ENCODE data around the gene SLC5A11. TPM values are rescaled to one million over a fixed set of nuclear protein-coding genes. Genes with fewer than 3 reads are reported as not detected.
"Not testable (repeated sequence)": the region's sequence is repeated elsewhere in the genome, so short reads cannot be mapped to it uniquely, and the experiment has no call there.

SLC5A11 gene, protein sequence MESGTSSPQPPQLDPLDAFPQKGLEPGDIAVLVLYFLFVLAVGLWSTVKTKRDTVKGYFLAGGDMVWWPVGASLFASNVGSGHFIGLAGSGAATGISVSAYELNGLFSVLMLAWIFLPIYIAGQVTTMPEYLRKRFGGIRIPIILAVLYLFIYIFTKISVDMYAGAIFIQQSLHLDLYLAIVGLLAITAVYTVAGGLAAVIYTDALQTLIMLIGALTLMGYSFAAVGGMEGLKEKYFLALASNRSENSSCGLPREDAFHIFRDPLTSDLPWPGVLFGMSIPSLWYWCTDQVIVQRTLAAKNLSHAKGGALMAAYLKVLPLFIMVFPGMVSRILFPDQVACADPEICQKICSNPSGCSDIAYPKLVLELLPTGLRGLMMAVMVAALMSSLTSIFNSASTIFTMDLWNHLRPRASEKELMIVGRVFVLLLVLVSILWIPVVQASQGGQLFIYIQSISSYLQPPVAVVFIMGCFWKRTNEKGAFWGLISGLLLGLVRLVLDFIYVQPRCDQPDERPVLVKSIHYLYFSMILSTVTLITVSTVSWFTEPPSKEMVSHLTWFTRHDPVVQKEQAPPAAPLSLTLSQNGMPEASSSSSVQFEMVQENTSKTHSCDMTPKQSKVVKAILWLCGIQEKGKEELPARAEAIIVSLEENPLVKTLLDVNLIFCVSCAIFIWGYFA
- under 1 TPM in 1 of 2 experiments, not detected in 1; 0.10 TPM for total RNA-seq

DNA sequence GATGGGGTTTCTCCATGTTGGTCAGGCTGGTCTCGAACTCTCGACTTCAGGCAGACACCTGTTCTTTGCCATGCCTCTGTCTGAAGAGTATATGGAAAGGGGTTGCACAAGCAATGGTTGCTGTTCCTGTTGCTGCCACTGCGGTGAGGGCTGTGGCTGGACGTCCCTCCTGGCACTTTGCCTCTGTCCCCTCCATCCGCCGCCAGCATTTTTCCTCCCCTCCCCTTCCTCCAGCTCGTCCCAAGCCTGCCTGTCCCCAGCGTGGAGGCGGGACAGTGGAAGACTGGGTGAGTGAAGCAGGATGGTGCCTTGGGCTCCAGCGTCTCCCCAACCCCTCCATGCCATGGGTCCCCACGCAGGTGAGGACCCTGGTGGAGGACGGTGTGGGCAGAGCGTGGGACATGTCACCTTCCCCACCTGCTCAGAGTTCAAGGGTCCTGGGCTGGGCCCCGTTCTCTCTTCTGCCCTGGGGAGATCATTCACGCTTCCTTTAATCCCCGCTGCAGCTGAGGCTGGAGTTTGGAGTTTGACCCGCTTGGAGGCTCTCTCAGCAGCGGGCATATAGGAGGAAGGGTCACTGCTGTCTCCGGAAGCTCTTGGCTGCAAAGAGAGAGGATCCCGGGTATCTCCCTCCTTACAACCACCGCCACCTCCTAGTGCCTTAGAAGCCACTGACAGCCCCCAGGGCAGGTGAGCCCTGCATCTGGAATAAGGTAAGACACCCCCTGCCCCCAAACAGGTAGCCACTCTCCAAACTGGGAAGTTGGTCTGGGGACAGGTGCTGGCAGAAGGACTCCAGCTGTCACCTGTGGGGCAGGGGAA lies at the start of gene SLC5A11:
SLC5A11 (plus strand) TSS at position 238 of the 822 bp plus-strand sequence. CDS start 12,681 bp downstream, outside the sequence.
- H3K4me3 Mint-ChIP-seq = no peak within 1 kb of the TSS
- H3K36me3 Mint-ChIP-seq = no peaks in the 10 kb centered on the region
- no peaks in the 10 kb centered on the region for H3K9me3 Mint-ChIP-seq
- H3K27ac Mint-ChIP-seq = no peak within 1 kb of the TSS
- H3K27me3 Mint-ChIP-seq = peaks cover 4% of the 10 kb centered on the region
- no peaks in the 10 kb centered on the region for H3K4me1 Mint-ChIP-seq
- no peak for DNase-seq

DNA sequence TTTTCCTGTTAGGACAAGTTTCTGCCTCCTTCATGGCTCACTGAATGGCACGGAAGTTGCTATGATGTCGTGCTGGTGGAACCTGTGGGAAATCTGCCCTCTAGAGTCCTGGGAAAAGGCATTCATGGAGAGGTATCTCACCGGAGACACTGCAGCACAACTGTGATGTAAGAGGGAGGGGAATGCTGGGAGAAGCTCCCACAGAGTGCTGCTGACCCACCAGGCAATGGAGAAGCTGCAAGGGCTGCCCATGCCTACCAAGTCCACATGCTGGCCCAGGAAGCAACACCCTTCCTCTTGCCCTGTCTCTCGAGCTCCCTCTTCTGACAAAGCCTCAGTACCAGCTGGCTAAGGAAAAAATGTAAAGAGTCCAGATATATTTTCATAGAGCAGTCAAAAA lies 45.2 kb upstream of the SLC5A11 start:
- peaks cover 37% of the 10 kb centered on the region for H3K36me3 Mint-ChIP-seq
- no peak overlapping the region for H3K4me3 Mint-ChIP-seq

DNA sequence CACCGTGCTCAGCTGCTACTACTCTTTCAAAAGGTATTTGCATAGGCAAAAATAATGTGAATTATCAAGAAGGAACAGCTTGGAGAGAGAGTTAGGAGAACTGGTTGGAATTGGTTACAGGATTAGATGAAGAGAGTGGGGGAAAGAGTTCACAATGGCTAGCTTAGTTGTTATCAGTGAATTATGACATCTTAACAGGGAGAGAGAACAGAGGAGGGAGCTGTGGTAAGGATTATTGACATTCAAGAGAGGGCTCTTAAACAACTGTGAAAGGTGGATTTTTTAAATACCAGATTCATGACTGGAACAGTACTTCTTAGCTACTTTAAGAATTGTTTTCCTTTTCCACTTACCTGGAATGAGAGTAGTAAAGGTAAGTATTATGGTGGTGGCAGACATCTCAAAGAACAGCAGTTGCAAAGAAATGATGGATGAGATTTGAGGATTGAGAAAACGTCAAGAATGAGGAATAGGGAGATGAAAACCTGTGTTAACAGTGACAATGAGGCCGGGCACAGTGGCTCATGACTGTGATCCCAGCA lies 43.9 kb upstream of the SLC5A11 start:
- Mint-ChIP-seq H3K27me3 (no peaks in the 10 kb centered on the region), H3K36me3 (peaks cover 31% of the 10 kb centered on the region), H3K9me3 (no peaks in the 10 kb centered on the region), H3K4me1 (no peaks in the 10 kb centered on the region), H3K4me3 (no peak overlapping the region), H3K27ac (no peak overlapping the region)
- no peak for DNase-seq

More for the DNA sequence above, 45.2 kb upstream of the SLC5A11 start:
- H3K4me1 Mint-ChIP-seq = no peaks in the 10 kb centered on the region
- no peak for DNase-seq
- no peaks in the 10 kb centered on the region for H3K27me3 Mint-ChIP-seq
- H3K9me3 Mint-ChIP-seq = no peaks in the 10 kb centered on the region
- no peak overlapping the region for H3K27ac Mint-ChIP-seq

DNA sequence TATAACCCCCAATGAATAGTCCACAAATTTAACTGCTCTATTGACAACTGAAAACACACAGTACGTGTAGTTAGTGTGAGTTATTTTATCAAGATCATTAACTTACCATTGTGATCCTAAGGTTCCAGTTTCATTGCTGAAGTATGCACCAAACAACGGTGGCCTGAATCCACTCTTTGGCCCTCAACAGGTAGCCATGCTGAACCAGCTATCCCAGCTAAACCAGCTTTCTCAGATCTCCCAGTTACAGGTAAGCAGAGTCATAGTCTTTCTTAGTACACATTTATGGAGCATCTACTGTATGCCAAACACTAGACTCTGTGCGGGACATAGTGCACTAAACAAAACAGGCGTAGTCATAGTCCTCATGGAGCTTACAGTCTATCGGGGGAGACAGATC lies 40.3 kb upstream of the SLC5A11 start:
- Mint-ChIP-seq H3K27me3 (no peaks in the 10 kb centered on the region), H3K4me1 (no peaks in the 10 kb centered on the region), H3K4me3 (no peak overlapping the region), H3K27ac (no peak overlapping the region), H3K36me3 (peaks cover 22% of the 10 kb centered on the region), H3K9me3 (no peaks in the 10 kb centered on the region)
- DNase-seq = no peak

DNA sequence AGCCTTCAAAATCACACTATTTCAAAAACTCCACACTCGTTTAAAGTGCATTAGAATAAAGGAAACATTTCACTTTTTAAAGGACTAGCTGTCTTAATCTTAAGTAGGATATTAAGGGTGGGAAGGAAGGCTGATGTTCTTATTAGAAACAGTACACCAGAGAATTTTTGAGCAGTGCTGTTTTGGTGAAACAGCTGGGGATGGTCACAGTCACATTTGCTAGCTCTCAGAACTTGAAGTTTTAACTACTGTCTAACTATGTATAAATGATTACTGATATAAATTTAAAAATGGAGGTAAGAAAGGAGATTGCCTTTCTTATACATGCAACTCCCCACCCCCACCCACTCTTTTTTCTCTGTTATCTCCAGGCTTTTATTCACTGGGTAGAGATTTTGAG lies 38.5 kb upstream of the SLC5A11 start:
- DNase-seq = no peak
- H3K27ac Mint-ChIP-seq = no peak overlapping the region
- peaks cover 13% of the 10 kb centered on the region for H3K36me3 Mint-ChIP-seq
- H3K27me3 Mint-ChIP-seq = no peaks in the 10 kb centered on the region
- H3K4me3 Mint-ChIP-seq = no peak overlapping the region
- no peaks in the 10 kb centered on the region for H3K4me1 Mint-ChIP-seq
- H3K9me3 Mint-ChIP-seq = no peaks in the 10 kb centered on the region

DNA sequence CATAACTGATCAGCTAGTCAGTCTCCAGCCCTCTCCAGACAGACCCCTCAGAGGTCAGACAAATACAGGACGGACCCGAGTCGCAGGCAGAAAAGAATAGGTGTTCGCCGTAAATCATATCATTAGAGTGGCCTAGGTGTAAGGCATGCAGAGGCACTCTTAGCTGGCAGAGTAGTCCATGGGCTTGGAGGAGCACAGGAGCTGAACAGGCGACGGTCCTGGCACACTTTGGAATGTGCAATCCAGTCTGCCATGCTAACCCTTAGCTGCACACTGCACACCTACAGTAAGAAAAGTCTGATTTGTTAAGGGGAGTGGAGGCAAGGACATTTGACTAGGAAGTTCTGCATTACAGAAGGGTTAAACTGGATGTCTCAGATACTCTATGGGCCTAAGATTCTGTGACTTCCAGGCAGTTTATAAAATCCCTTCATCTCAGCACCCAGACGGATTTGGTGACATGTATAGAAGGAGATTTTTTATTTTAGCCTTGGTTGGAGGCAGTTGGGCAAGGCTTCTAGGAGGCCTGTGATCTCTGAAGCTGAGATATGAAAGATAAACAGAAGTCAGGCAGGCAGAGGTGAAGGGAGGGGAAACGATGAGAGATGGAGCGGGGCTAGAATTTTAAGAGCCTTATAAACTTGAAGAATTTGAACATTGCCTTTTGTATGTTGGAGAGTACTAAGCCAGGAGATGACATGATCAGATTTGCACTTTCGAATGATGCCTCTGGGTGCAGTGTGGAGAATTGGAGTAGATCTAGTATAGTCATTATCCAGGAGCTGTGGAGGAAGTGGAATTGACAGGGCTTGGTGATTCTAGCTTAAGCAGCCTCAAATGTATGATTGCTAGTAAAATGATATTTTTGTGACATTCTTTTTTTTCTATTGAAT lies 34.6 kb upstream of the SLC5A11 start:
- Mint-ChIP-seq H3K4me1 (no peaks in the 10 kb centered on the region), H3K27me3 (no peaks in the 10 kb centered on the region), H3K4me3 (no peak overlapping the region), H3K9me3 (no peaks in the 10 kb centered on the region), H3K27ac (no peak overlapping the region), H3K36me3 (peaks cover 11% of the 10 kb centered on the region)
- no peak for DNase-seq

DNA sequence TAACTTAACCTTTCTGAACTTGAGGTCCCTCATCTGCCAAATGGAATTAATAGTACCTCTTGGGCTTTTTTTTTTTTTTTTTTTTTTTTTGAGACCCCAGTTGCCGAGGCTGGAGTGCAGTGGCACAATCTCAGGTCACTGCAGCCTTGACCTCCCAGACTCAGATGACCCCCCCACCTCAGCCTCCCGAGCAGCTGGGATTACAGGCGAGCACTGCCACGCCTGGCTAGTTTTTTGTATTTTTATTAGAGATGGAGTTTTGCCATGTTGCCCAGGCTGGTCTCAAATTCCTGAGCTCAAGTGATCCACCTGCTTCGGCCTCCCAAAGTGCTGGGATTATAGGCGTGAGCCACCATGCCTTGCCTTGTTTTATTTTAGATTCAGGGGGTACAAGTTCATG lies 33.0 kb upstream of the SLC5A11 start:
- H3K27ac Mint-ChIP-seq, H3K4me3 Mint-ChIP-seq, H3K9me3 Mint-ChIP-seq, H3K4me1 Mint-ChIP-seq, H3K27me3 Mint-ChIP-seq, DNase-seq: not testable (repeated sequence)
- peaks cover 10% of the 10 kb centered on the region for H3K36me3 Mint-ChIP-seq

DNA sequence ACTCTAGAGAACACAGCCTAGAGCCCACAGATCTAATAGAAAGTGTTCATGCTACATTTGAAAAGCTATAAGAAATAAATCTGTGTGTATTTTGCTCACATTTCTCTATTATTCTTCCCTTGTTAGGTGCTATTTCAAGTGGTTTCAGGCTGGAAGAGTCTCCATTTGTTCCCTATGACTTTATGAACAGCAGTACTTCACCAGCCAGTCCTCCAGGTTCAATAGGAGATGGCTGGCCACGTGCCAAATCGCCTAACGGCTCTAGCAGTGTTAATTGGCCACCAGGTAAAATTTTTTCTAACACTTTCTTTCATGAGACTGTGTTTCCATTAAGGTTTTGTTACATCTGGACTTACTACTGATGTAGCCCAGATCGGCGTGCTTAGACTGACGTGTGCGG lies 30.7 kb upstream of the SLC5A11 start:
- Mint-ChIP-seq H3K9me3 (no peaks in the 10 kb centered on the region), H3K27ac (no peak overlapping the region), H3K27me3 (no peaks in the 10 kb centered on the region), H3K4me3 (no peak overlapping the region), H3K4me1 (no peaks in the 10 kb centered on the region), H3K36me3 (peaks cover 13% of the 10 kb centered on the region)
- no peak for DNase-seq

DNA sequence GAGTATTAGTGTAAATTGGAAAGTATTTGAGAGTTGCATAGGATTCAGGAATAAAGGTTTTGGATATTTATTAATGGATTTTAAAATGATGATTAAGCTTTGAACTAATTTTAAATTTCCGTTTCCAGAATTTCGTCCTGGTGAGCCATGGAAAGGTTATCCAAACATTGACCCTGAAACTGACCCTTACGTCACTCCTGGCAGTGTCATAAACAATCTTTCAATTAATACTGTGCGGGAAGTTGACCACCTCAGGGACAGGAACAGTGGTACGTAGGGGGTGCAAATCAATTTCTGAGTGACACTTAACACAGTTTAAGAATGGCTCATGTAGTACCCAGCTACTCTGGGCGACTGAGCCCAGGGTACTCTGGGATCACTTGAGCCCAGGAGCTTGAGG lies 29.1 kb upstream of the SLC5A11 start:
- Mint-ChIP-seq H3K4me3 (no peak overlapping the region), H3K4me1 (no peaks in the 10 kb centered on the region), H3K27ac (no peak overlapping the region), H3K36me3 (peaks cover 14% of the 10 kb centered on the region), H3K27me3 (no peaks in the 10 kb centered on the region), H3K9me3 (no peaks in the 10 kb centered on the region)
- DNase-seq = no peak

DNA sequence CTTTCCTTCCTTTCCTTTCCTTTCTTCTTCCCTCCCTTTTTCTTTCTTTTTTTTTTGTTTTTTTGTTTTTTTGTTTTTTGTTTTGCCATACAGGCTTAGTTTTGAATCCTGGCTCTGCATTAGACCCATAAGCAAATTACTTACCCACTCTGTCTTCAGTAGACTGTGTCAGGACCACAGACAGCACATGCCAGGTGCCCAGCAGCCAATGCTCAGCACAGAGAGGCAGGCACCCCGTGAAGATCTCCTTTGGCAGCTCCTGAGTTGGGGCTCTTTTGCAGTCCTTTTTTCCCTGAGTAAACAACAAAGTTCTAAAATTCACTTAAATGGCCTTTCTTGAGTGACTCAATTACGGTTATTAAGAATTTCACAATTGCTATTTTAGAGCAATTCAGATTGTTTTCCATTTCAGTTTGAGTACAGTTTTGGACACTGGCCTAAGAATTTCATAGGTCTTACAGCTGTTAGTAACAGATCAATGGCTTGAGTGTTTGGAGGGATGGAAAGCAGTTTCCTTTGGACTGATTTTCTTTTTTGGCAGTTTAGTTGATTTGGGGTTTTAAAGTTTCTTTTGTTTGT lies 26.2 kb upstream of the SLC5A11 start:
- Mint-ChIP-seq H3K27me3 (no peaks in the 10 kb centered on the region), H3K9me3 (no peaks in the 10 kb centered on the region), H3K27ac (peak overlapping the region; percentile 56), H3K4me3 (no peak overlapping the region), H3K4me1 (no peaks in the 10 kb centered on the region), H3K36me3 (peaks cover 17% of the 10 kb centered on the region)
- DNase-seq = no peak

DNA sequence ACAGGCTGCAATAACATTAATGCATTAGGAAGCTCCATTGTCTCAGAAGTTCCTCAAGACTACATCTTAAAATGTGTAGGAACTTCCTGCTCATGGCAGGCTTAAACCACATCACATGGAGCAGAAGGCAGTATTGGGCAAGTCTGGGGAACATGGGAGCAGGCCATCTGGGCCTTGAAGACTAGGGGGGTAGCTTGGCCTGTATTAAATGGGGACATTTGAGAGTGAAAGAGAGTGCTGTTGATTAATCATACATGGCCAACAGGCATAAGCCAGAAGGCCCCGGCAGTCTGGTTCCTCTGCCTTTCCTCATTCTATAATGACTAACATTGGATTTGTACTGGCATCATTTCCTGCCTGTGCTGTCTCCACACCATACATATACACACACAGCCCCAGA lies 25.2 kb upstream of the SLC5A11 start:
- Mint-ChIP-seq H3K36me3 (peaks cover 18% of the 10 kb centered on the region), H3K4me1 (no peaks in the 10 kb centered on the region), H3K4me3 (no peak overlapping the region), H3K27me3 (no peaks in the 10 kb centered on the region), H3K9me3 (no peaks in the 10 kb centered on the region), H3K27ac (peak overlapping the region; percentile 72)
- no peak for DNase-seq

DNA sequence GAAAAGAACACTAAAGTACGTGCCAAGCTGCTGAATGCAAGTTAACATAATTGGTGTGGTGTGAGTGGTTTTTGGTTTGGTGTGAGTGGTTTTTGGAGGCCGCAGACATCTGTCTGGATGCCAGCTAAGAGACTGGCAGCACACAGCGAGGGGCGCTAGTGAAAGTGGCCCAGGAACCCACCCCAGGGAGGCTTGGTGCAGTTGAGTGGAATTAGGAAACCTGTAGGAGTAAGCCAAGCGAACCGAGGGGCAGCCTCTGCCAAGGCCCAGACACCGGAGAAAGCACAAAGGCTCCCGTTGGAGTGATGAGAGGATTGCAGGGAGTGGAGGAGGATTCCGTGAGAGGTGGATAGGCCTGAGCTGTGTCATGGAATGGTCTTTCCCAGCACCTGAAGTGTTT lies 24.6 kb upstream of the SLC5A11 start:
- DNase-seq = no peak
- Mint-ChIP-seq H3K36me3 (peaks cover 20% of the 10 kb centered on the region), H3K27me3 (no peaks in the 10 kb centered on the region), H3K4me3 (no peak overlapping the region), H3K27ac (peak overlapping the region; percentile 72), H3K4me1 (no peaks in the 10 kb centered on the region), H3K9me3 (no peaks in the 10 kb centered on the region)

DNA sequence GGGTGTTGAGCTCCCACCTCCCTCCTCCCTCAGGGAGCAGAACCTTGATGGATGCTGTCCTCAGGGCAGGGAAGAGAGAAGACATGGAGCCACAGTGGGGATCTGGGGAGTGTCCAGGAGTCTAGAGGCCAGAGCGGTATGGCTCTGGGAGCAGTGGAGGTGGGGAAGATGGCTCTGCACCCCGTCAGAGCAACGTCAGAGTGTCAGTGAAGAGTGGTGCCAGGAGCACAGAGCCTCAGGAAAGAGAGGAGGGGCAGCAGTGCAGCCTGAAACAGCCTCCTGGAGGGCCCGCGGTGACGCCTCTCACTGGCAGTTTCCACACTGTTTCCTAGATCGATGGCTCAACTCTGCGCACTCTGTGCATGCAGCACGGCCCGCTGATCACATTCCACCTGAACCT lies 23.2 kb upstream of the SLC5A11 start:
- Mint-ChIP-seq H3K9me3 (no peaks in the 10 kb centered on the region), H3K27ac (no peak overlapping the region), H3K27me3 (no peaks in the 10 kb centered on the region), H3K4me1 (no peaks in the 10 kb centered on the region), H3K4me3 (no peak overlapping the region), H3K36me3 (peaks cover 27% of the 10 kb centered on the region)
- no peak for DNase-seq

DNA sequence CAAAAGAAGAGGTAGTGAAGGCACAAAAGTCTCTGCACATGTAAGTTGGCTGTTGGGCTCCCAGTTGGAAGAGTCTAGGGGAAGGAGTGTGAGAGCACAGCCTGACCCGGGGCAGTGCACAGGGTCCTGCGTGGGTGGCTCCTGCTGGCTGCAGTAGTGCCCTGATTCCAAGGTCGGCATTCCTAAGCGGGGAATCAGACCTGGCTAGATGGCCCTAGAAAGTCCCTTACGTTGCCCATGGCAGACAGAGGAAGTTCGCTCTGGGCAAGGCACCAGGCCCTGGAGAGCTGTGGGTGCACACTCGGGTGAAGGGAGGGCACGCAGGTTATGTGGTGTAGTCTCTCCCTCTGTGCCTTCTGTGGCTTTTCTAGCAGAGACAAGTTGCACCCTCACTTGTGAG lies 22.8 kb upstream of the SLC5A11 start:
- peaks cover 24% of the 10 kb centered on the region for H3K36me3 Mint-ChIP-seq
- H3K27ac Mint-ChIP-seq = no peak overlapping the region
- no peak overlapping the region for H3K4me3 Mint-ChIP-seq
- no peak for DNase-seq
- H3K27me3 Mint-ChIP-seq = no peaks in the 10 kb centered on the region
- no peaks in the 10 kb centered on the region for H3K4me1 Mint-ChIP-seq
- no peaks in the 10 kb centered on the region for H3K9me3 Mint-ChIP-seq

Data from activated naive CD8-positive, alpha-beta T cell treated with anti-CD3 and anti-CD28 coated beads for 36 hours (primary cell).